ENCODE data around the gene MGAM2. TPM values are rescaled to one million over a fixed set of nuclear protein-coding genes. Genes with fewer than 3 reads are reported as not detected.

Gene MGAM2
- total and polyA plus RNA-seq, 2 experiments from 2014 or later = 0.07 TPM; not detected in 1

DNA sequence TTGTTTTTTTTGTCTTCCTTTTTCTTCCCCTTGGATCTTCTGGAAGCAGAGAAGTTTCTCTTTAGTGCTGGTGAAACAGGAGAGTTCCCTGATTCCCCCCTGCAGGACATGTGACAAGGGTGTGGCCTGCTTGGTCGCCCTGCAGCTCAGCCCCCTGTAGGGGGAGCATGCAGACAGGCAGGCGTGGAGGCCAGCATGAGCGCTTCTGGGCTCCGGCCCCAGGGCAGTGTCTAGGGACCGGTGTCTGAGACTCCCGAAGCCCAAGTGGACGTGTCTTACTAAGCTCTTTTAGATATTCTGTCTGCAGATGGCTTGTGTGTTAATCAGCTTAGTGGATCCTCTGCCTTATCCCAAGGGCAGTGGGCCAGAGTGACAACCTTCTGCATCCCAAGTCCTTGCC lies 120.2 kb downstream of the MGAM2 start:
- ATAC-seq = peak; percentile 100

More for the DNA sequence above, 120.2 kb downstream of the MGAM2 start:
- no peak overlapping the region for H3K27ac ChIP-seq (ENCODE audit: low read depth)
- no peak overlapping the region for H3K4me3 ChIP-seq
- H3K9me3 Mint-ChIP-seq = peaks cover 7% of the 10 kb centered on the region; the same call in 2 of the 3 replicates
- 0 out of 3 replicates have a peak, but pooled peaks cover 4% of the 10 kb centered on the region for H3K36me3 Mint-ChIP-seq (ENCODE audit: low read depth)
- H4K20me1 ChIP-seq (replicated peaks; ENCODE audit: insufficient read depth) = no peaks in the 10 kb centered on the region
- H3F3A ChIP-seq (replicated peaks; ENCODE audit: low read depth) = no peaks in the 10 kb centered on the region
- H2AFZ ChIP-seq = no peak overlapping the region; the same call in 1 of the 2 replicates
- H3K27ac Mint-ChIP-seq = no peak overlapping the region
- no peaks in the 10 kb centered on the region for H3K36me3 ChIP-seq (ENCODE audit: insufficient read depth)
- H3K79me2 ChIP-seq (replicated peaks; ENCODE audit: insufficient read depth) = no peaks in the 10 kb centered on the region
- no peak overlapping the region for H3K4me3 Mint-ChIP-seq
- peaks cover 2% of the 10 kb centered on the region; the same call in 1 of the 2 replicates for H3K9me2 ChIP-seq (ENCODE audit: insufficient read depth)
- H3K4me1 ChIP-seq (ENCODE audit: insufficient read depth) = no peaks in the 10 kb centered on the region
- peak; percentile 57 to 72 for TF ChIP-seq CTCF (conservative IDR thresholded peaks at IDR 0.05; ENCODE audit: low read depth in 2 of 2)
- TF ChIP-seq, protein P1, sequence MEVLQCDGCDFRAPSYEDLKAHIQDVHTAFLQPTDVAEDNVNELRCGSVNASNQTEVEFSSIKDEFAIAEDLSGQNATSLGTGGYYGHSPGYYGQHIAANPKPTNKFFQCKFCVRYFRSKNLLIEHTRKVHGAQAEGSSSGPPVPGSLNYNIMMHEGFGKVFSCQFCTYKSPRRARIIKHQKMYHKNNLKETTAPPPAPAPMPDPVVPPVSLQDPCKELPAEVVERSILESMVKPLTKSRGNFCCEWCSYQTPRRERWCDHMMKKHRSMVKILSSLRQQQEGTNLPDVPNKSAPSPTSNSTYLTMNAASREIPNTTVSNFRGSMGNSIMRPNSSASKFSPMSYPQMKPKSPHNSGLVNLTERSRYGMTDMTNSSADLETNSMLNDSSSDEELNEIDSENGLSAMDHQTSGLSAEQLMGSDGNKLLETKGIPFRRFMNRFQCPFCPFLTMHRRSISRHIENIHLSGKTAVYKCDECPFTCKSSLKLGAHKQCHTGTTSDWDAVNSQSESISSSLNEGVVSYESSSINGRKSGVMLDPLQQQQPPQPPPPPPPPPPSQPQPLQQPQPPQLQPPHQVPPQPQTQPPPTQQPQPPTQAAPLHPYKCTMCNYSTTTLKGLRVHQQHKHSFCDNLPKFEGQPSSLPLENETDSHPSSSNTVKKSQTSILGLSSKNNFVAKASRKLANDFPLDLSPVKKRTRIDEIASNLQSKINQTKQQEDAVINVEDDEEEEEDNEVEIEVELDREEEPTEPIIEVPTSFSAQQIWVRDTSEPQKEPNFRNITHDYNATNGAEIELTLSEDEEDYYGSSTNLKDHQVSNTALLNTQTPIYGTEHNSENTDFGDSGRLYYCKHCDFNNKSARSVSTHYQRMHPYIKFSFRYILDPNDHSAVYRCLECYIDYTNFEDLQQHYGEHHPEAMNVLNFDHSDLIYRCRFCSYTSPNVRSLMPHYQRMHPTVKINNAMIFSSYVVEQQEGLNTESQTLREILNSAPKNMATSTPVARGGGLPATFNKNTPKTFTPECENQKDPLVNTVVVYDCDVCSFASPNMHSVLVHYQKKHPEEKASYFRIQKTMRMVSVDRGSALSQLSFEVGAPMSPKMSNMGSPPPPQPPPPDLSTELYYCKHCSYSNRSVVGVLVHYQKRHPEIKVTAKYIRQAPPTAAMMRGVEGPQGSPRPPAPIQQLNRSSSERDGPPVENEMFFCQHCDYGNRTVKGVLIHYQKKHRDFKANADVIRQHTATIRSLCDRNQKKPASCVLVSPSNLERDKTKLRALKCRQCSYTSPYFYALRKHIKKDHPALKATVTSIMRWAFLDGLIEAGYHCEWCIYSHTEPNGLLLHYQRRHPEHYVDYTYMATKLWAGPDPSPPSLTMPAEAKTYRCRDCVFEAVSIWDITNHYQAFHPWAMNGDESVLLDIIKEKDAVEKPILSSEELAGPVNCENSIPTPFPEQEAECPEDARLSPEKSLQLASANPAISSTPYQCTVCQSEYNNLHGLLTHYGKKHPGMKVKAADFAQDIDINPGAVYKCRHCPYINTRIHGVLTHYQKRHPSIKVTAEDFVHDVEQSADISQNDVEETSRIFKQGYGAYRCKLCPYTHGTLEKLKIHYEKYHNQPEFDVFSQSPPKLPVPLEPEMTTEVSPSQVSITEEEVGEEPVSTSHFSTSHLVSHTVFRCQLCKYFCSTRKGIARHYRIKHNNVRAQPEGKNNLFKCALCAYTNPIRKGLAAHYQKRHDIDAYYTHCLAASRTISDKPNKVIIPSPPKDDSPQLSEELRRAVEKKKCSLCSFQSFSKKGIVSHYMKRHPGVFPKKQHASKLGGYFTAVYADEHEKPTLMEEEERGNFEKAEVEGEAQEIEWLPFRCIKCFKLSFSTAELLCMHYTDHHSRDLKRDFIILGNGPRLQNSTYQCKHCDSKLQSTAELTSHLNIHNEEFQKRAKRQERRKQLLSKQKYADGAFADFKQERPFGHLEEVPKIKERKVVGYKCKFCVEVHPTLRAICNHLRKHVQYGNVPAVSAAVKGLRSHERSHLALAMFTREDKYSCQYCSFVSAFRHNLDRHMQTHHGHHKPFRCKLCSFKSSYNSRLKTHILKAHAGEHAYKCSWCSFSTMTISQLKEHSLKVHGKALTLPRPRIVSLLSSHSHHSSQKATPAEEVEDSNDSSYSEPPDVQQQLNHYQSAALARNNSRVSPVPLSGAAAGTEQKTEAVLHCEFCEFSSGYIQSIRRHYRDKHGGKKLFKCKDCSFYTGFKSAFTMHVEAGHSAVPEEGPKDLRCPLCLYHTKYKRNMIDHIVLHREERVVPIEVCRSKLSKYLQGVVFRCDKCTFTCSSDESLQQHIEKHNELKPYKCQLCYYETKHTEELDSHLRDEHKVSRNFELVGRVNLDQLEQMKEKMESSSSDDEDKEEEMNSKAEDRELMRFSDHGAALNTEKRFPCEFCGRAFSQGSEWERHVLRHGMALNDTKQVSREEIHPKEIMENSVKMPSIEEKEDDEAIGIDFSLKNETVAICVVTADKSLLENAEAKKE (CRISPR knock-in tag; IDR thresholded peaks at IDR 0.05) = 0 out of 2 replicates have a peak, but pooled peaks have one; percentile 1
- no peak for TF ChIP-seq JUNB (IDR thresholded peaks at IDR 0.05; ENCODE audit: unreplicated experiment)
- H3K27me3 Mint-ChIP-seq (ENCODE audit: insufficient read depth, low read depth, poor library complexity) = peaks cover 6% of the 10 kb centered on the region
- peak; percentile 79 for DNase-seq (ENCODE audit: low spot score)
- H3K4me1 Mint-ChIP-seq = peaks cover 5% of the 10 kb centered on the region; the same call in 2 of the 3 replicates
- H3K4me2 ChIP-seq = no peak overlapping the region
- no peaks in the 10 kb centered on the region for H3K27me3 ChIP-seq (ENCODE audit: insufficient read depth)
